DND-41 (cell line): ENCODE measurements around the gene UACA.

ENCODE experiments used
- ATAC-seq: fragments of 200-7000 bp; cut with Tn5 transposase; 3 replicates; pipeline ENCODE4 v1.9.1; 2021; ENCODE audit warnings: low read depth; ENCODE audit not compliant: insufficient read depth
- DNase-seq: peaks from one replicate; pipeline ENCODE4 v3.0.0-alpha.2; 2020
- H2AFZ ChIP-seq: 2 replicates; pipeline ENCODE4 v1.6.0; 2012; ENCODE audit warnings: low read depth, low read length
- H3K27ac ChIP-seq: 2 replicates; pipeline ENCODE4 v1.5.1; 2012; ENCODE audit warnings: low read length, inconsistent platforms
- H3K27me3 ChIP-seq: fragments of 200-600 bp; sonication (generic); 2 replicates; pipeline ENCODE4 v1.6.0; 2012; ENCODE audit warnings: low read length, mild to moderate bottlenecking, inconsistent platforms; ENCODE audit not compliant: insufficient read depth, poor library complexity
- H3K36me3 ChIP-seq: 2 replicates; pipeline ENCODE4 v1.5.1; 2012; ENCODE audit warnings: low read length, inconsistent platforms; ENCODE audit not compliant: insufficient read depth
- H3K4me1 ChIP-seq: 2 replicates; pipeline ENCODE4 v1.5.1; 2012; ENCODE audit warnings: mild to moderate bottlenecking, low read length; ENCODE audit not compliant: insufficient read depth
- H3K4me2 ChIP-seq: 2 replicates; pipeline ENCODE4 v1.6.0; 2012; ENCODE audit warnings: mild to moderate bottlenecking, moderate library complexity, low read length, inconsistent platforms; ENCODE audit not compliant: insufficient read depth
- H3K4me3 ChIP-seq, 2 experiments: fragments of 200-600 bp in 1 of 2; shearing (Covaris generic) in 1 of 2; 2 replicates each; pipeline ENCODE4 v1.5.1; 2012 to 2016; ENCODE audit warnings: inconsistent platforms in 2 of 2, low read length in 2 of 2, mild to moderate bottlenecking in 2 of 2, low read depth in 1 of 2, moderate library complexity in 1 of 2
- H3K79me2 ChIP-seq: 2 replicates; pipeline ENCODE4 v1.6.0; 2012; ENCODE audit warnings: low read length, inconsistent platforms; ENCODE audit not compliant: insufficient read depth
- H3K9ac ChIP-seq: 2 replicates; pipeline ENCODE4 v1.6.0; 2012; ENCODE audit warnings: low read depth, mild to moderate bottlenecking, inconsistent platforms, low read length, moderate library complexity
- H3K9me3 ChIP-seq: 2 replicates; pipeline ENCODE4 v1.5.1; 2012; ENCODE audit warnings: low read length, moderate library complexity, mild to moderate bottlenecking, inconsistent platforms; ENCODE audit not compliant: insufficient read depth, severe bottlenecking
- H4K20me1 ChIP-seq: 2 replicates; pipeline ENCODE4 v1.6.0; 2012; ENCODE audit warnings: low read length; ENCODE audit not compliant: insufficient read depth
- CTCF ChIP-seq: IDR thresholded peaks from 2 replicates; pipeline ENCODE4 v1.5.1; 2012; ENCODE audit warnings: borderline replicate concordance, low read length, moderate library complexity, mild to moderate bottlenecking; ENCODE audit not compliant: poor library complexity, severe bottlenecking; ENCODE audit errors: extremely low read depth
- EZH2 ChIP-seq: IDR thresholded peaks from 3 replicates; pipeline ENCODE4 v1.6.1; 2012; ENCODE audit warnings: borderline replicate concordance, low read depth, mild to moderate bottlenecking, moderate library complexity, low read length, inconsistent platforms; ENCODE audit not compliant: severe bottlenecking

The UACA gene

GRCh38 chr15:70608144-70608543, 155.2 kb downstream of the UACA start:
- H3K27me3 ChIP-seq, result no peaks in the 10 kb centered on the region
- no peak overlapping the region for H3K4me2 ChIP-seq
- H3K4me3 ChIP-seq, result no peak overlapping the region
- no peak overlapping the region for H2AFZ ChIP-seq
- DNase-seq (no peak), ATAC-seq (no peak)
- H3K79me2 ChIP-seq, result no peaks in the 10 kb centered on the region
- H3K9me3 ChIP-seq, result no peaks in the 10 kb centered on the region
- TF ChIP-seq EZH2 (no peak), CTCF (no peak)
- H4K20me1 ChIP-seq, result no peaks in the 10 kb centered on the region
- H3K27ac ChIP-seq, result no peak overlapping the region
- H3K36me3 ChIP-seq, result no peaks in the 10 kb centered on the region
- no peak overlapping the region for H3K9ac ChIP-seq
- H3K4me1 ChIP-seq, result no peaks in the 10 kb centered on the region

- no peak overlapping the region for H3K4me2 ChIP-seq
Measured at GRCh38 chr15:70605606-70606410, 157.6 kb downstream of the UACA start.

GRCh38 chr15:70604666-70605315, 158.6 kb downstream of the UACA start:
- no peak for DNase-seq
- H3K9me3 ChIP-seq, result no peaks in the 10 kb centered on the region
- no peaks in the 10 kb centered on the region for H3K36me3 ChIP-seq
- H3K27ac ChIP-seq, result no peak overlapping the region
- no peak for ATAC-seq
- no peaks in the 10 kb centered on the region for H4K20me1 ChIP-seq
- H3K4me1 ChIP-seq, result no peaks in the 10 kb centered on the region
- no peaks in the 10 kb centered on the region for H3K27me3 ChIP-seq
- H2AFZ ChIP-seq, result no peak overlapping the region
- H3K4me3 ChIP-seq, result no peak overlapping the region
- H3K79me2 ChIP-seq, result no peaks in the 10 kb centered on the region
- H3K4me2 ChIP-seq, result no peak overlapping the region
- H3K9ac ChIP-seq, result no peak overlapping the region
- TF ChIP-seq EZH2, result no peak
- TF ChIP-seq CTCF, result no peak

More at GRCh38 chr15:70605606-70606410, 157.6 kb downstream of the UACA start:
- Histone ChIP-seq H3K9me3 (no peaks in the 10 kb centered on the region), H3K4me1 (no peaks in the 10 kb centered on the region), H3K79me2 (no peaks in the 10 kb centered on the region), H2AFZ (no peak overlapping the region), H3K4me3 (no peak overlapping the region), H3K27me3 (no peaks in the 10 kb centered on the region), H3K36me3 (no peaks in the 10 kb centered on the region), H3K9ac (no peak overlapping the region), H4K20me1 (no peaks in the 10 kb centered on the region), H3K27ac (no peak overlapping the region)
- DNase-seq (no peak), ATAC-seq (no peak)
- TF ChIP-seq CTCF (no peak), EZH2 (no peak)
